C4-2B (cell line): ENCODE data around the gene FOXN4.

Experiments
- H3K27ac ChIP-seq: fragments of 450-650 bp; 2 replicates; pipeline ENCODE4 v1.5.1; 2017
- ZFX ChIP-seq: fragments of 450-650 bp; IDR thresholded peaks from 2 replicates; pipeline ENCODE4 v1.6.1; 2017
- TF ChIP-seq, protein P1 (sequence below): fragments of 450-650 bp; conservative IDR thresholded peaks from 2 replicates; pipeline ENCODE4 v1.5.1; 2017; ENCODE audit warnings: mild to moderate bottlenecking

FOXN4 gene

DNA sequence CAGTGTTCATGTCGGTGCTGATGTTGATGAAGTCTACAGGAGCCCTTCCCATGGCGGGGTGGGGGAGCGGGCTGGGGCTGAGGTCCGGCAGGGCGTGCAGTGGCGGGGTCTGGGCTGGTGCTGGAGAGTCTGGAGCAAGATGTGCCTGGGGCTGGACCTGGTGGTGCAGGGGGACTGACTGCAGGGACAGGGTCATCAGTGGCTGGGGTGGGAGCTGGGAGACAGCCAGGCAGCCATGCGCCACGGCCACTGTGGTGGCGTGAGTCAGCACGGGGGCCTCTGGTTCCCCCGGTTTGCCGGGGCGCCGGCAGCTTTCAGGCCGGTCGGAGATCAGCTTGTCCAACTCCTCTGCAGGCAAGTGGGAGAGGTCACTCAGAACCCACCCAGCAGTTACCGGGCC lies 27.6 kb downstream of the FOXN4 start:
- TF ChIP-seq, protein P1, sequence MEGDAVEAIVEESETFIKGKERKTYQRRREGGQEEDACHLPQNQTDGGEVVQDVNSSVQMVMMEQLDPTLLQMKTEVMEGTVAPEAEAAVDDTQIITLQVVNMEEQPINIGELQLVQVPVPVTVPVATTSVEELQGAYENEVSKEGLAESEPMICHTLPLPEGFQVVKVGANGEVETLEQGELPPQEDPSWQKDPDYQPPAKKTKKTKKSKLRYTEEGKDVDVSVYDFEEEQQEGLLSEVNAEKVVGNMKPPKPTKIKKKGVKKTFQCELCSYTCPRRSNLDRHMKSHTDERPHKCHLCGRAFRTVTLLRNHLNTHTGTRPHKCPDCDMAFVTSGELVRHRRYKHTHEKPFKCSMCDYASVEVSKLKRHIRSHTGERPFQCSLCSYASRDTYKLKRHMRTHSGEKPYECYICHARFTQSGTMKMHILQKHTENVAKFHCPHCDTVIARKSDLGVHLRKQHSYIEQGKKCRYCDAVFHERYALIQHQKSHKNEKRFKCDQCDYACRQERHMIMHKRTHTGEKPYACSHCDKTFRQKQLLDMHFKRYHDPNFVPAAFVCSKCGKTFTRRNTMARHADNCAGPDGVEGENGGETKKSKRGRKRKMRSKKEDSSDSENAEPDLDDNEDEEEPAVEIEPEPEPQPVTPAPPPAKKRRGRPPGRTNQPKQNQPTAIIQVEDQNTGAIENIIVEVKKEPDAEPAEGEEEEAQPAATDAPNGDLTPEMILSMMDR: no peak
- no peak for TF ChIP-seq ZFX
- H3K27ac ChIP-seq: no peak overlapping the region

DNA sequence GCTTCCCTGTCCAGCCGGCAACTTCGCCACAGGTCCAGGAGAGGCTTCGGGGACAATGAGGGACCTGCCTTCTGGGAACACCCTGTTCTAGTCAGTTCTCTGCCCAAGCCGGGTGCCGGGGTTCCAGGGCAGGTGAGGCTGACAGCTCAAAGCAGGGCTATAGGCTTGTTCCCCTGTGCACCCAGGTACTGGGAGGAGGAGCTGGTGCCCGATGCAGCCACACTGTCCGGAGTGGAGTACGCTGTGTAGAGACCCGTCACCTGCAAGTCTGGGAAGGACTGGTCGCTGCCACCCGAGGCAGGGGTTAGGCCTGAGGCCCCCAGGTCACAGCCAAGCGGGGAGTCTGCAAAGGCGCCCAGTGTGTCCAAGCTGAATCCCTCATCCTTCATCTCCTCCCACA lies 29.6 kb downstream of the FOXN4 start:
- H3K27ac ChIP-seq: no peak overlapping the region
- TF ChIP-seq, protein P1: no peak
- no peak for TF ChIP-seq ZFX

DNA sequence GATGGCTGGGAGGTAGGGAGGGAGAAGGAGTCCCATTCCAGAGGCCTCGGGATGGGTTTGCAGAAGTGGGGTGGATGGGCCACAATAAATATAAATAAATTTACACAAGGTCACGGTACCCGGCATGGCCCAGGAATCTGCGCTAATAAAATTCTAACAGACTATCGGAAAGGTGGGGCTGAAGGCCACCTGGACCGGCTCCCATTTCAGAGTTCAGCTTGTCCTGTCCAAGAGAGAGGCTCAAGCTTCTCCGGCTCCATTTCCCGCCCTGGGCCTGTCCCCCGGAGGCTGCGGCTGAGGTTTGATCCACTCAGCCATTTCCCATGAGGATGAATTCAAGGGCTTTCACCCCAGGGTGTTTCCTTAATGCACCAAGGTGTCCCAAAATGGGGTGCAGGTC lies 30.2 kb downstream of the FOXN4 start:
- TF ChIP-seq ZFX: no peak
- TF ChIP-seq, protein P1: no peak

DNA sequence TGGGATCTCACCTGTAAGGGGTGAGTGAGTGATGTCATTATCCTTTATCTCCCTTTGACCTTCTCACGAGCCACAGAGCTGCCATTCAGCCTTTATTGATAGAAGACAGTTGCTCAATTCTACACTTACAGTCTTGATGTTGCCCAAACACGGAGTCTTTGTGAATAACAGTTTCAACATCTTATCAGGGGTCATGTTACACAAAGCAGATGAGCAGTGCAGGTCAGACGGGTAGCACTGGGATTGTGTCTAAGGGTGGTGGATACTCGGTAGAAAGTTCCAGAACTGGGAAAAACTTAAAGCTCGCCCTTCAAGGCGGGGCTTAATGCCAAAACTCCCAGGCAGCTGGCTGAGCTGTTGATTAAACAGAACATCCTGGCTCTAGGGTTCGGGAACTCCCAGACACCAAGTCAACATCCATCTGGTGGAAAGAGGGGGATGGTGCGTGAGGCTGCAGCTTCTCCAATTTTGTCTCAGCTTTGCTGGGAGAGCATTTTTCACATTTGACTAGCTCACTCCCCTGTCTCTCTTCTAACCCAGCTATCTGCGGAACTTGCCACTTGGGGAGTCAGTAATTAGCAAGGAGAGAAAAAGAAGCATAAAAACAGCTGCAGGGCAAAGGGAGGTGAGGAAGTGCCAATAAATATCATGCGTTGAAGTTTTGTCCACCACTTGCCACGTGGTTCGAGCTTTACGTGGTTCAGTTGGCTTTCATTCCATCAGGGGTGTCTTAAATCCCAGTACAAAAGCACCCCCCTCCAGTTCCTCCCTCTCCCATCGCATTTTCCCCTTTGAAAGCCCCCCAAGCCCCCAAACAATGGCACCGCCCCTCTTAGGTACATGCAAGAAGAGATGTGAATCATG lies 31.0 kb downstream of the FOXN4 start:
- H3K27ac ChIP-seq: no peak overlapping the region
- TF ChIP-seq, protein P1: no peak
- no peak for TF ChIP-seq ZFX

More for the DNA sequence above, 30.2 kb downstream of the FOXN4 start:
- no peak overlapping the region for H3K27ac ChIP-seq

DNA sequence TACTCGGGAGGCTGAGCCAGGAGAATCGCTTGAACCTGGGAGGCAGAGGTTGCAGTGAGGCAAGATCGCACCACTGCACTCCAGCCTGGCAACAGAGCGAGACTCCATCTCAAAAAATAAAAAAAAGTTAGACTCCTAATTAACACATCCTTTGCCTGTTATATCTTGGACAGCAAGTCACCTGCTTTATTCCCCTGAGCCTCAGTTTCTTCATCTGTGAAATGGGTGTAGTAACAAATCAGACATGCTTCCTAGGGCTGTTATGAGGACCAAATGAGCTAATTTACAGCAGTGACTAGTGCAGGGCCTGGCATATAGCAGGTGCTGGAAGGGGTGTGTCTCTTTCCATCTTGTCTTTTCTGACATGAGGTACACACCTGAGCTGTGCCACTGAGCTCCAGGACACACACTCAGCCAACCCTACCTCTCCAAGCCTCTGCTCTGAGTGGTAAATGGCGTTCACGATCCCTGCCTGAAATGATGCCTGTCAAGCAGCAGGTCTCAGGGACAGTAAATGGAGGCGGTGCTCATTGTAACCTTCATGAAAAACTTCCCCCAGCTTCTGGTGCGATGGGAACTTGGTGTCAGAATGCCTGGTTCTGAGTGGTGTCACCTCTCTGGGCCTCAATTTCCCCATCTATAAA lies 31.7 kb downstream of the FOXN4 start:
- TF ChIP-seq, protein P1: no peak
- TF ChIP-seq ZFX: no peak
- H3K27ac ChIP-seq: no peak overlapping the region

DNA sequence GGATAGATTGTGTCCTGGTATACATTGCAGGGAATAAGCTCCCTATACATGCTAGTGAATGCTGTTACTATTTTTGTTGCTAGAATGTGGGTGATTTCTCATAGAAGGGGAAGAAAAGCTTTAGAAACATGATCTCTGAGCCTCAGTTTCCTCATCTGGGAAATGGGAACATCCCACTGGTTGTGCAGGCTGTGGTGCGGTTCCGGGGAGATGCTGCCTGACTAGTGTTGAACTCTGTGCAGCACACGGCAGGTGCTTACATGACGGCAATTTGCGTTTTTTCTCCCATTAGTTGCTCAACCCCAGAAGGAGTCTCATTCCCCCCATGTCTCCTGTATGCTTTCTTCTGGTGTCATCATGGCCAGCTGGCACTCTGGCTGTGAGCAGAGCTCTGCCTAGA lies 32.9 kb downstream of the FOXN4 start:
- TF ChIP-seq, protein P1: no peak
- no peak for TF ChIP-seq ZFX
- H3K27ac ChIP-seq: no peak overlapping the region

DNA sequence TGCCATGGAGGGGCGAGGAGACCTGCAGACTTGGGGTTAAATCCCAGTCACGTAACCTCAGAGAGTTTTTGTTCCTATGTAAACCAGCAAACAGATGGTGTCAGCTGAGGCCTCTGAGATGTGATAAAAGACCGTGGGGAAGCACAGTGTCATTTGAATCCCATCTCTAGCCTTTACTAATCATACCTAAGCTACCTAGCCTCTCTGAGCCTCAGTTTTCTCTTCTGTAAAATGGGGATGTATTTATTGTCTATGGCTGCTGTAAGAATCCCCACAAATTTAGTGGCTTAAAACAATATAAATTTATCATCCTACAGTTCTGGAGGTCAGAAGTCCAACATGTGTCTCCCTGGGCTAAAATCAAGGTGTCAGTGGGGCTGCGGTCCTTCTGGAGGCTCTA lies 33.9 kb downstream of the FOXN4 start:
- TF ChIP-seq, protein P1: no peak
- TF ChIP-seq ZFX: no peak
- H3K27ac ChIP-seq: no peak overlapping the region
